SU-DHL-6 (cell line): ENCODE results near the gene ABCA3.

Experiments
- CTCF ChIP-seq: fragments of 200-600 bp; sonication (generic); IDR thresholded peaks from one replicate; pipeline ENCODE4 v1.5.1; 2017; ENCODE audit warnings: antibody characterized with exemption, mild to moderate bottlenecking, low read length, moderate library complexity; ENCODE audit not compliant: insufficient read depth, poor library complexity, severe bottlenecking
- EZH2phosphoT487 ChIP-seq: fragments of 200-600 bp; sonication (generic), shearing (Covaris generic); conservative IDR thresholded peaks from 2 replicates; pipeline ENCODE4 v1.6.1; 2018; ENCODE audit warnings: mild to moderate bottlenecking, antibody characterized with exemption, low read length, moderate library complexity, mixed read lengths

GRCh38 chr16:2331931-2332267, 8.6 kb downstream of the ABCA3 start:
- TF ChIP-seq CTCF (no peak), EZH2phosphoT487 (no peak)
